ENCODE results near the gene ACAN. TPM values are rescaled to one million over a fixed set of nuclear protein-coding genes. Genes with fewer than 3 reads are reported as not detected.
A peak's percentile ranks its signal among the peaks of the same experiment; 100 is the strongest.

Gene ACAN
- total and polyA plus RNA-seq, 9 of the 15 experiments (the other 6 are each of a cell fraction or from before 2014, with no cell fraction given) = not detected

DNA sequence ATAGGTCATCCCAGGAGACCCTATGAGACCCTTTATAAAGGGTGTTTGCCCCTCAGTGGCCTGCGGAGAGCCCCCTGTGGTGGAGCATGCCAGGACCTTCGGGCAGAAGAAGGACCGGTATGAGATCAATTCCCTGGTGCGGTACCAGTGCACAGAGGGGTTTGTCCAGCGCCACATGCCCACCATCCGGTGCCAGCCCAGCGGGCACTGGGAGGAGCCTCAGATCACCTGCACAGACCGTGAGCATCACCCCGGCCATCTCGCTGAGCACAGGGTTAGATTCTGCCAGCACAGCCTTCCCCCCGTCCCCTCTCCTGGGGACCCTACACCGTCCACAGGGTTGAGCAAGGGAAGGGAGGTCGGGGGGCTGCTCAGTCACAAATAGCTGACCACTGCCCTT, 70.5 kb downstream of the ACAN start:
- H3K9me1 ChIP-seq (ENCODE audit: control insufficient read depth, insufficient read depth, low read length) = peaks cover 5% of the 10 kb centered on the region
- no peaks in the 10 kb centered on the region for H3K9me3 ChIP-seq (replicated peaks; ENCODE audit: control insufficient read depth, insufficient read depth, low read depth, low read length)
- H3K4me1 ChIP-seq (replicated peaks in 1 of 2; ENCODE audit: control insufficient read depth in 2 of 2, insufficient read depth in 2 of 2, low read length in 2 of 2) = peaks cover 8 to 29% of the 10 kb centered on the region in 2 experiments; a peak in 4 of 5 replicates
- ATAC-seq (no peak), DNase-seq (ENCODE audit: extremely low read depth in 1 of 4, low spot score in 3 of 4) (no peak), FAIRE-seq (no peak)
- H3K4me2 ChIP-seq (ENCODE audit: insufficient read depth, low read length) = no peak overlapping the region
- H3K27ac ChIP-seq (ENCODE audit: extremely low read depth, low read depth, low read length) = no peak overlapping the region
- intact Hi-C loops (cut with micrococcal nuclease) (loop anchor here (5.0 kb wide), 1 partner anchor 36 kb away; no protein-coding TSS in a partner anchor), in situ Hi-C loops (cut with MboI) (no loop called here)
- H3K27me3 ChIP-seq (ENCODE audit: control insufficient read depth in 2 of 2, insufficient read depth in 2 of 2, low read length in 2 of 2) = peaks cover 41 to 77% of the 10 kb centered on the region in 2 experiments; a peak in 4 of 5 replicates
- ChIA-PET POLR2A (interaction anchor here (0.6 kb wide), 1 partner anchor 39 kb away, joined by 3 read pairs; no protein-coding TSS in a partner anchor), CTCF (ENCODE audit: low intra/inter-chr PET ratio) (no interaction called here)
- H3K4me3 ChIP-seq = no peak overlapping the region
- WGBS (ENCODE audit: insufficient coverage, low coverage, missing lambda C conversion rate) = 5% methylated on average over 12 of the region's 13 CpGs
- H3K79me2 ChIP-seq (ENCODE audit: control insufficient read depth, insufficient read depth, low read length) = no peaks in the 10 kb centered on the region
- H3K9ac ChIP-seq (ENCODE audit: insufficient read depth in 1 of 2, low read depth in 2 of 2, low read length in 2 of 2) = no peak overlapping the region
- H3K36me3 ChIP-seq (ENCODE audit: control insufficient read depth, insufficient read depth, low read length) = no peaks in the 10 kb centered on the region
- no TSS peak for BruUV-seq (replicated peaks)
- TF ChIP-seq ZNF41 (CRISPR knock-in tag; conservative IDR thresholded peaks at IDR 0.05) = no peak
- no peak for TF ChIP-seq KLF13 (tag; IDR thresholded peaks at IDR 0.05; ENCODE audit: borderline replicate concordance, low read depth)
- TF ChIP-seq GABPA (tag; conservative IDR thresholded peaks at IDR 0.05; ENCODE audit: low read depth) = no peak
- no peak for TF ChIP-seq RHOXF2B (CRISPR knock-in tag; conservative IDR thresholded peaks at IDR 0.05)
- H2AFZ ChIP-seq (ENCODE audit: low read depth, low read length) = no peak overlapping the region
- H4K20me1 ChIP-seq (replicated peaks; ENCODE audit: control insufficient read depth, insufficient read depth, low read length) = peaks cover 5% of the 10 kb centered on the region

DNA sequence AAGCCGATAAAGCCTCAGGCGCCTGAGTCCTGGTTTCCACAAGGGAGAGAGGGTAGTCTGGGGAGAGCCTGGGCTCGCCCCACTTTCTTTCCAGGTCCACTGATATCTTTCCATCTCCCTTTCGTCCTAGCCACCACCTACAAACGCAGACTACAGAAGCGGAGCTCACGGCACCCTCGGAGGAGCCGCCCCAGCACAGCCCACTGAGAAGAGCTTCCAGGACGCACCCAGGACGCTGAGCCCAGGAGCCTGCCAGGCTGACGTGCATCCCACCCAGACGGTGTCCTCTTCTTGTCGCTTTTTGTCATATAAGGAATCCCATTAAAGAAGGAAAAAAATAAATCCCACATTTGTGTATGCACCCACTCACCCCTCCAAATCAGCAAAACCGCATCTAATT, 71.0 kb downstream of the ACAN start:
- Histone ChIP-seq H3K9ac (ENCODE audit: insufficient read depth in 1 of 2, low read depth in 2 of 2, low read length in 2 of 2) (peak overlapping the region in 1 of 2 experiments; percentile 48; a peak in 1 of 4 replicates), H3K9me1 (ENCODE audit: control insufficient read depth, insufficient read depth, low read length) (peaks cover 5% of the 10 kb centered on the region), H3K36me3 (ENCODE audit: control insufficient read depth, insufficient read depth, low read length) (no peaks in the 10 kb centered on the region), H3K27ac (ENCODE audit: extremely low read depth, low read depth, low read length) (no peak overlapping the region), H3K4me3 (no peak overlapping the region), H3K9me3 (replicated peaks; ENCODE audit: control insufficient read depth, insufficient read depth, low read depth, low read length) (no peaks in the 10 kb centered on the region), H2AFZ (ENCODE audit: low read depth, low read length) (no peak overlapping the region), H3K27me3 (ENCODE audit: control insufficient read depth in 2 of 2, insufficient read depth in 2 of 2, low read length in 2 of 2) (peaks cover 41 to 77% of the 10 kb centered on the region in 2 experiments; a peak in 4 of 5 replicates), H3K4me2 (ENCODE audit: insufficient read depth, low read length) (no peak overlapping the region), H3K4me1 (replicated peaks in 1 of 2; ENCODE audit: control insufficient read depth in 2 of 2, insufficient read depth in 2 of 2, low read length in 2 of 2) (peaks cover 8 to 34% of the 10 kb centered on the region in 2 experiments; a peak in 4 of 5 replicates), H3K79me2 (ENCODE audit: control insufficient read depth, insufficient read depth, low read length) (no peaks in the 10 kb centered on the region), H4K20me1 (replicated peaks; ENCODE audit: control insufficient read depth, insufficient read depth, low read length) (peaks cover 5% of the 10 kb centered on the region)
- 17% methylated on average over 15 of the region's 15 CpGs for WGBS (ENCODE audit: insufficient coverage, low coverage, missing lambda C conversion rate)
- no peak for DNase-seq (ENCODE audit: extremely low read depth in 1 of 4, low spot score in 3 of 4)
- FAIRE-seq = no peak
- ChIA-PET POLR2A (interaction anchor here (0.6 to 1.0 kb wide), 2 partner anchors 8 to 40 kb away, joined by 3 read pairs; no protein-coding TSS in a partner anchor), CTCF (ENCODE audit: low intra/inter-chr PET ratio) (no interaction called here)
- ATAC-seq = no peak
- in situ Hi-C loops (cut with MboI) (no loop called here), intact Hi-C loops (cut with micrococcal nuclease) (loop anchor here (5.0 kb wide), 1 partner anchor 37 kb away; no protein-coding TSS in a partner anchor)
- TF ChIP-seq KDM1A (IDR thresholded peaks at IDR 0.05) (no peak), PHB (CRISPR knock-in tag; IDR thresholded peaks at IDR 0.05) (no peak), TSC22D4 (tag; IDR thresholded peaks at IDR 0.05) (no peak)
- TF ChIP-seq, protein P1, sequence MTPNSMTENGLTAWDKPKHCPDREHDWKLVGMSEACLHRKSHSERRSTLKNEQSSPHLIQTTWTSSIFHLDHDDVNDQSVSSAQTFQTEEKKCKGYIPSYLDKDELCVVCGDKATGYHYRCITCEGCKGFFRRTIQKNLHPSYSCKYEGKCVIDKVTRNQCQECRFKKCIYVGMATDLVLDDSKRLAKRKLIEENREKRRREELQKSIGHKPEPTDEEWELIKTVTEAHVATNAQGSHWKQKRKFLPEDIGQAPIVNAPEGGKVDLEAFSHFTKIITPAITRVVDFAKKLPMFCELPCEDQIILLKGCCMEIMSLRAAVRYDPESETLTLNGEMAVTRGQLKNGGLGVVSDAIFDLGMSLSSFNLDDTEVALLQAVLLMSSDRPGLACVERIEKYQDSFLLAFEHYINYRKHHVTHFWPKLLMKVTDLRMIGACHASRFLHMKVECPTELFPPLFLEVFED (CRISPR knock-in tag; conservative IDR thresholded peaks at IDR 0.05) = no peak
- BruUV-seq (replicated peaks) = no TSS peak

Measured in K562 (cell line).